H9 (cell line): ENCODE measurements around the gene TTLL12. TPM values are rescaled to one million over a fixed set of nuclear protein-coding genes. Genes with fewer than 3 reads are reported as not detected.

Experiments
- DNase-seq: peaks from one replicate; pipeline ENCODE4 v3.0.0-alpha.2; 2017
- H2AFZ ChIP-seq: one replicate; pipeline ENCODE4 v1.6.1; 2013; ENCODE audit warnings: mild to moderate bottlenecking, low read length, control low read depth, moderate library complexity
- H2AK5ac ChIP-seq: 2 replicates; pipeline ENCODE4 v1.6.1; 2013; ENCODE audit warnings: low read length, control low read depth, mixed read lengths; ENCODE audit not compliant: insufficient read length
- H2BK120ac ChIP-seq: one replicate; pipeline ENCODE4 v1.6.1; 2013; ENCODE audit warnings: low read depth, mild to moderate bottlenecking, low read length, control low read depth, inconsistent platforms; ENCODE audit not compliant: poor library complexity, severe bottlenecking
- H2BK12ac ChIP-seq: 2 replicates; pipeline ENCODE4 v1.6.1; 2013; ENCODE audit warnings: low read length, control low read depth, mixed read lengths, low read depth; ENCODE audit not compliant: insufficient read length
- H2BK15ac ChIP-seq: 2 replicates; pipeline ENCODE4 v1.6.1; 2013; ENCODE audit warnings: low read depth, low read length, control low read depth
- H2BK20ac ChIP-seq: one replicate; pipeline ENCODE4 v1.6.1; 2013; ENCODE audit warnings: low read depth, mild to moderate bottlenecking, low read length, control low read depth, inconsistent platforms; ENCODE audit not compliant: poor library complexity, severe bottlenecking
- H2BK5ac ChIP-seq: 2 replicates; pipeline ENCODE4 v1.6.1; 2013; ENCODE audit warnings: low read length, control low read depth, mixed read lengths; ENCODE audit not compliant: insufficient read length
- H3K14ac ChIP-seq: 2 replicates; pipeline ENCODE4 v1.6.1; 2013; ENCODE audit warnings: low read length, control low read depth; ENCODE audit not compliant: insufficient read depth
- H3K18ac ChIP-seq: 2 replicates; pipeline ENCODE4 v1.6.1; 2013; ENCODE audit warnings: low read depth, mild to moderate bottlenecking, mixed read lengths, low read length, control low read depth; ENCODE audit not compliant: insufficient read length
- H3K23ac ChIP-seq: 2 replicates; pipeline ENCODE4 v1.6.1; 2013; ENCODE audit warnings: low read length, control low read depth, mixed read lengths, low read depth; ENCODE audit not compliant: insufficient read length
- H3K23me2 ChIP-seq: 2 replicates; pipeline ENCODE4 v1.6.1; 2013; ENCODE audit warnings: low read depth, mild to moderate bottlenecking, mixed read lengths, low read length, control low read depth; ENCODE audit not compliant: insufficient read length, poor library complexity, severe bottlenecking
- H3K27ac ChIP-seq: 2 replicates; pipeline ENCODE4 v1.5.1; 2013; ENCODE audit warnings: low read length, control low read depth, mixed read lengths, low read depth; ENCODE audit not compliant: insufficient read length
- H3K27me3 ChIP-seq: 2 replicates; pipeline ENCODE4 v1.6.1; 2013; ENCODE audit warnings: low read length, control low read depth, inconsistent platforms; ENCODE audit not compliant: insufficient read depth
- H3K4ac ChIP-seq: 2 replicates; pipeline ENCODE4 v1.6.1; 2013; ENCODE audit warnings: low read depth, mild to moderate bottlenecking, control low read depth, inconsistent platforms, low read length, moderate library complexity
- H3K4me1 ChIP-seq: 2 replicates; pipeline ENCODE4 v1.6.1; 2013; ENCODE audit warnings: low read length, control low read depth, inconsistent platforms; ENCODE audit not compliant: insufficient read depth
- H3K4me2 ChIP-seq: 2 replicates; pipeline ENCODE4 v1.6.1; 2013; ENCODE audit warnings: low read length, control low read depth, mixed read lengths; ENCODE audit not compliant: insufficient read length, insufficient read depth
- H3K56ac ChIP-seq: 2 replicates; pipeline ENCODE4 v1.6.1; 2013; ENCODE audit warnings: low read depth, mild to moderate bottlenecking, mixed read lengths, low read length, control low read depth; ENCODE audit not compliant: insufficient read length
- H3K79me1 ChIP-seq: 2 replicates; pipeline ENCODE4 v1.6.1; 2013; ENCODE audit warnings: low read depth, mild to moderate bottlenecking, moderate library complexity, low read length, control low read depth, inconsistent platforms; ENCODE audit not compliant: insufficient read depth, poor library complexity, severe bottlenecking
- H3K79me2 ChIP-seq: 2 replicates; pipeline ENCODE4 v1.6.1; 2013; ENCODE audit warnings: low read length, control low read depth, inconsistent platforms; ENCODE audit not compliant: insufficient read depth
- H3K9ac ChIP-seq: 2 replicates; pipeline ENCODE4 v1.6.1; 2013; ENCODE audit warnings: low read length, control low read depth, mixed read lengths; ENCODE audit not compliant: insufficient read length; ENCODE audit errors: extremely low read depth
- H3K9me3 ChIP-seq: one replicate; pipeline ENCODE4 v1.6.1; 2013; ENCODE audit warnings: low read depth, low read length, inconsistent platforms; ENCODE audit not compliant: control insufficient read depth
- H3T11ph ChIP-seq: one replicate; pipeline ENCODE4 v1.6.1; 2013; ENCODE audit warnings: mild to moderate bottlenecking, low read length, control low read depth, inconsistent platforms
- H4K20me1 ChIP-seq: one replicate; pipeline ENCODE4 v1.6.1; 2013; ENCODE audit not compliant: control insufficient read depth, insufficient read length, insufficient read depth
- H4K5ac ChIP-seq: 2 replicates; pipeline ENCODE4 v1.6.1; 2013; ENCODE audit warnings: low read depth, mild to moderate bottlenecking, mixed read lengths, low read length, control low read depth; ENCODE audit not compliant: insufficient read length
- H4K8ac ChIP-seq: replicated peaks from 2 replicates; pipeline ENCODE4 v1.6.1; 2013; ENCODE audit warnings: low read length, control low read depth, mixed read lengths, low read depth; ENCODE audit not compliant: insufficient read length
- H4K91ac ChIP-seq: 2 replicates; pipeline ENCODE4 v1.6.1; 2013; ENCODE audit warnings: low read depth, mild to moderate bottlenecking, moderate library complexity, mixed read lengths, low read length, control low read depth; ENCODE audit not compliant: insufficient read length
- H3K27ac Mint-ChIP-seq, 3 experiments: 2 replicates in 2 of 3; 3 replicates in 1 of 3; pipeline ENCODE4 v1.8.0; 2020 to 2021; ENCODE audit warnings: mixed read lengths in 3 of 3, mild to moderate bottlenecking in 1 of 3, moderate library complexity in 1 of 3
- H3K27me3 Mint-ChIP-seq: 2 replicates; pipeline ENCODE4 v1.8.0; 2021; ENCODE audit warnings: low read depth, mild to moderate bottlenecking, moderate library complexity, mixed read lengths
- H3K36me3 Mint-ChIP-seq, 3 experiments: 2 replicates in 2 of 3; 3 replicates in 1 of 3; pipeline ENCODE4 v1.8.0; 2020 to 2021; ENCODE audit warnings: low read depth in 3 of 3, mixed read lengths in 3 of 3; ENCODE audit not compliant: insufficient read depth in 1 of 3
- H3K4me1 Mint-ChIP-seq, 2 experiments: 2 replicates each; pipeline ENCODE4 v1.8.0; 2020; ENCODE audit warnings: mixed read lengths in 2 of 2
- H3K4me3 Mint-ChIP-seq, 2 experiments: 2 replicates in 1 of 2; 3 replicates in 1 of 2; pipeline ENCODE4 v1.8.0; 2020 to 2021; ENCODE audit warnings: mild to moderate bottlenecking in 2 of 2, mixed read lengths in 2 of 2, moderate library complexity in 1 of 2
- H3K9me3 Mint-ChIP-seq, 2 experiments: 2 replicates in 1 of 2; 3 replicates in 1 of 2; pipeline ENCODE4 v1.8.0; 2020; ENCODE audit warnings: mild to moderate bottlenecking in 2 of 2, mixed read lengths in 2 of 2, moderate library complexity in 1 of 2
- CTCF ChIP-seq: fragments of 200-600 bp; sonication (generic); conservative IDR thresholded peaks from 3 replicates; pipeline ENCODE4 v1.8.0; 2021; ENCODE audit warnings: antibody characterized with exemption, mild to moderate bottlenecking
- WGBS: extraction: QIAGEN DNeasy Blood & Tissue Kit; methylation state at CpG from one replicate; pipeline ENCODE4 v1.1.7; 2013; ENCODE audit warnings: missing lambda C conversion rate, low lambda C conversion rate, mixed read lengths; ENCODE audit not compliant: insufficient read length; ENCODE audit errors: extremely low coverage; 5-methylcytosine and 5-hydroxymethylcytosine counted together
- total RNA-seq: library from RNA; stranded (reverse); gene quantifications from 2 replicates; pipeline ENCODE4 v1.2.1, GENCODE V29; 2021

TTLL12 gene
- total RNA-seq, 1 experiment from 2014 or later, result 89.6 TPM

GRCh38 chr22:43179911-43180195 is 7.1 kb downstream of the TTLL12 start:
- H2BK120ac ChIP-seq, result no peak overlapping the region
- no peak for DNase-seq

More at GRCh38 chr22:43179911-43180195, 7.1 kb downstream of the TTLL12 start:
- Histone ChIP-seq H2BK15ac (no peak overlapping the region), H3K79me2 (peaks cover 3% of the 10 kb centered on the region), H3K23me2 (no peaks in the 10 kb centered on the region), H3K27me3 (no peaks in the 10 kb centered on the region), H3K23ac (no peak overlapping the region), H3K4me1 (no peaks in the 10 kb centered on the region), H2AFZ (no peak overlapping the region), H2BK12ac (no peak overlapping the region), H3K18ac (no peak overlapping the region), H2AK5ac (no peak overlapping the region), H4K5ac (no peak overlapping the region), H3K4ac (no peak overlapping the region), H3K56ac (no peak overlapping the region), H3T11ph (no peak overlapping the region), H2BK5ac (no peak overlapping the region), H4K8ac (no peak overlapping the region), H4K20me1 (no peaks in the 10 kb centered on the region), H3K79me1 (no peaks in the 10 kb centered on the region), H2BK20ac (no peak overlapping the region), H3K9me3 (no peaks in the 10 kb centered on the region), H3K9ac (no peak overlapping the region), H3K14ac (no peak overlapping the region), H3K27ac (no peak overlapping the region), H3K4me2 (no peak overlapping the region), H4K91ac (no peak overlapping the region)
- Mint-ChIP-seq H3K36me3 (peaks cover 34 to 68% (median 56%) of the 10 kb centered on the region in 3 experiments), H3K27me3 (no peaks in the 10 kb centered on the region), H3K4me1 (peaks cover 8 to 10% of the 10 kb centered on the region in 2 experiments), H3K4me3 (no peak overlapping the region), H3K9me3 (no peaks in the 10 kb centered on the region), H3K27ac (peak overlapping the region in 1 of 3 experiments; percentile 40; a peak in 2 of 7 replicates)
- no peak for TF ChIP-seq CTCF
- WGBS, result no CpG with 5 or more reads among the region's 15 CpGs
